GM11168 (cell line): ENCODE data around the gene PIGX.

Experiments used
- in situ Hi-C: fragments of 300-500 bp; cut with MboI; formaldehyde crosslinking; loops from one replicate; pipeline ENCODE4 v1.12.0; 2022; ENCODE audit warnings: low sequenced_read_pairs; ENCODE audit not compliant: unreplicated experiment

Gene PIGX

GRCh38 chr3:196753201-196753600 lies 41.0 kb downstream of the PIGX start:
- in situ Hi-C loops: no loop called here

DNA sequence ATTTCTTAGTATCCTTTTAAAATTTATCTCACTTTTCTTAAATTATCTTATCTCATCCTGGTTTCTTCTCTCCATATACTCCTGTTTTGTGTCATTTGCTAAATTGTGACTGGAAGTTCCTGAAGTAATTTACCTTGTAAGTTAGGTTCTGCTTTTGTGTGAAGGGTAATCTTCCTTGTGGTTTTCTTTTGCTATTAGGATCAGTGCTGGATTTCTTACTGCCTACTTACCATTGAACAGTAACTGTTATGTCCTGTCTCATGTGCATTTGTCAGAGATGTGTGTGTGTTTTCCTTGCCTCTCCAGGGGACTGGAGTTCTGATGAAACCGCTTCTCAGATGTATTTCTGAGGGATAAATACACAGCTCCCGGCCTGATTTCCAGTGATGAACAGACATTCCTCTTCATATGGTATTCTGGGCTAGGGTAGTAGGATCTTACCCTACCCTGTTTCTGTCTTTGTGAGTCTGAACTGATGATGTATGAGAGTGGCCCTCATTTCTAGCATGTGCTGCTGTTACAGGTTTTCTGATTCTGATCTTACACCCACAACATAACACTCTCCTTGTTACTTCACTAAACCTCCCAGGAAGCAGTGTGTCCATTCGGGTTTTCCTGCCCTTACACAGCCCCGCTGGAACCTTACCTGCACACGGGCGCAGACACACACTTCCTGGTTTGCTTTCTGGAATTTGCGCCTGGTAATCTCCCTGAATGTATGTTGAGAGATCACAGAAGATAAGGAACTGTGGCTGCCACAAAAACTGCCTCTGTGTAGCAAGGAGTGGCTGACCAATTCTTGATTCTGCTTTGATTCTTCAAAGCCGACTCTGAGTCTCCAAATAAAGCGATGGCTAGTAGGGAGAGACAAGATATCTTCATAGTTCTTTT lies 42.2 kb downstream of the PIGX start:
- in situ Hi-C loops: no loop called here

DNA sequence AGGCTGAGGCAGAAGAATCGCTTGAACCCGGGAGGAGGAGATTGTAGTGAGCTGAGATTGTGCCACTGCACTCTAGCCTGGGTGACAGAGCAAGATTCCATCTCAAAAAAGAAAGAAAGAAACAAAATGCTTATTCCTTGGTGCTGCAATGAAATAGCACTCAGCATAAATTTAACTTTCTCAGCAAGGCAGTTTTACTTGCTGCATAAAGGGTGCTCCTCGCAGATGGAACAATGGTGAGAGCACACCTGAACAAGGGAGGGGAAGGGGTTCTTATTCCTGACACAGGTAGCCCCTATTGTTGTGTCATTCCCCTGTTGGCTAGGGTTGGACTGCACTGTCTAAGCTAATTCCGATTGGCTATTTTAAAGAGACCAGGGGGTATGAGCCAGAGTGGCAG lies 44.6 kb downstream of the PIGX start:
- in situ Hi-C loops: no loop called here

DNA sequence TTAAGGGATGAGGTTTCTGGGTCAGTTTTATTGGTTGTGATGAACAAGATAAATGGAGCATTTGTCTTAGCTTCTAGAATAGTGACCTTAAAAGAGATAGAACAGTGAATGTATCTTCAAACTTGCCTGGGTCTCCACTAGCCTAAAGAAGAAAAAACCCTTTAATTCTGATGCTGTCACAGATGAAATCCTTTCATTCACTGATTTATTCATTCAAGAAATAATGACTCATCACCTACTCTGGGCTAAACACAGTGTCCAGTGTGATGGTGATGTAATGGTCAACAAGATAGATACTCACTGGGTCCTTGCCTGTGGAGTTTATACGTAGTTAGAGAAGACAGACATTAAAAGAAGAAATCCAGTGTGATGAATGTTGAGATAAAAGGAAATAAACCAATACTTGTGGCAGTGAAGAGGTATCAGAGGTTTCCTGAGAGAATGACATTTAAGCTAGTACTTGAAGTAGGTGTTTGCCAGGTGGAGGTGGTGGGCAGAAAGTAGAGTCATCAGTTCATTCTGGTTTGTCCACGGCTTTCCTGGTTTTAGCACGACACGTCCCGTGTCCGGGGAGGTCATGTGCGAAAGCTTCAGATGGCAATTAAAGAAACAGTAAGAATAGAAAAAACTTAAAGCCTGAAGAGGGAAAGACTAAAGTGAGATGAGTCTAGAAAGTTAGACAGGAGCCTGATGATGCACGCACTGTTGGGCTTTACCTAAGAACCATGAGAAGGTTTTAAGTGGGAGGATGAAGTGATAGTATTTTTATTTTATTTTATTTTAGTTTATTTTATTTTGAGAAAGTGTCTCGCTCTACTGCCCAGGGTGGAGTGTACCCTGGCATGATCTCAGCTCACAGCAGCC lies 45.9 kb downstream of the PIGX start:
- in situ Hi-C loops: no loop called here

DNA sequence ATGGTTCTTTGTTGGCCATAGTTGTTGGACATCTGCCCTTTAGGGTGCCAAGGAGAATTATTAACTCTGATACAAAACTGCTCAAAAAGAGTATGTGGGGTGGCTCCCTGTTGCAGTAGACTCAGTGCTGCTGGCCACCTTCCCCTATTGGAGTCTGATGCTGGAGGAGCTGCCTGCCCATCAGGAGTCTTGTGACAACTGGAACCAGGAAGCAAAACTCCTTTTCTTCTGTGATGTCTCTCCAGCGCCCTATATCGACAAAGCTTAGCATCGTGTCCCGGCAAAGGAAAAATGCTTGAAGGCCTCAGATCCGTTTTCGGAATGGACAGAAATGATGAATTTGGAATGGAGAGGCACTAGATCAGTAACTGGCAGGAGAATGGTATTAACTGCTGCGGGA lies 51.0 kb downstream of the PIGX start:
- in situ Hi-C loops: no loop called here

GRCh38 chr3:196765454-196765853 lies 53.3 kb downstream of the PIGX start:
- in situ Hi-C loops: no loop called here

DNA sequence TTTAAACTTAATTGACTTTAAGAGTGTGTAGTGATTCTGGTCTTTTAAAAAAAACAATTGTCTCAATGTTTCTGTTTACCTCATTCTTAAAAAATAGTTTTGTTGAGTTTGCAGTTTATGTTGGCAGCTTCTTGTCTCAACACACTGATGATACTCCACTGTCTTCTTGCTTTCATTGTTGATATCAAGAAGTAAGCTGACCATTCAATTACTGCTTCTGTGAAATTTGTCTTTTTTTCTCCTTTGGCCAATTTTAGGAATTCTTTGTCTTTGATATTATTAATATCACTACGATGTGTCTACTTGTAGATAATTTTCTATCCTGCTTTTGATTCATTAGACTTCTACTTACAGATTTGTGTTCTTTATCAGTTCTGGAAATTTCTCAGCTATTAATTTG lies 58.9 kb downstream of the PIGX start:
- in situ Hi-C loops: no loop called here

GRCh38 chr3:196772102-196772501 lies 59.9 kb downstream of the PIGX start:
- in situ Hi-C loops: no loop called here

- in situ Hi-C loops: no loop called here
Observed at GRCh38 chr3:196772897-196773296, 60.7 kb downstream of the PIGX start.

GRCh38 chr3:196774191-196774820 lies 62.1 kb downstream of the PIGX start:
- in situ Hi-C loops: no loop called here

DNA sequence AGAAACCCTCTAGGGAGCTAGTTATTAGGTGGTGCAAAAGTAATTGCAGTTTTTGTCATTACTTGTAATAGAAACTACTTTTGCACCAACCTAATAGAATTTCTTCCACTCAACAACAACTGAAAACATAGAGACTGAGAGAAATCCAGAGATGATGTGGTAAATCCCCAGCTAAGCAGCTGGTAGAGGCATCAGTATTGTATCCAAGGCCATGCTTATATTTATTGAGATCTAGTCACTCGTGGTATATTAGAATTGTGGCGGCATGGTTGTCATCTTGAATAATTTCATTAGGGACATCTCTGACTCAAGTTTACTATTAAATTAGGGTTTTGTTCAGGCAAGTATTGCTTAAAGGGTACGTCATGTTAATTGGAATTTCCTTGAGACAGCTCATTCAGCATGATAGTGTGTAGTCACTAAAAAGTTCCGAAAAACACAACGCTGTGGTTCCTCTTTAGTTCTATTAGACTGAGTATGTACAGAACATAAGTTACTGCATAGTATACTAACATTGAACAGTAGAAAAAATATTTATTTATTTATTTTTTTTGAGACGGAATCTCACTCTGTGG lies 62.8 kb downstream of the PIGX start:
- in situ Hi-C loops: no loop called here

- in situ Hi-C loops: no loop called here
Observed at GRCh38 chr3:196775938-196776337, 63.8 kb downstream of the PIGX start.

GRCh38 chr3:196777836-196778235 lies 65.7 kb downstream of the PIGX start:
- in situ Hi-C loops: no loop called here

DNA sequence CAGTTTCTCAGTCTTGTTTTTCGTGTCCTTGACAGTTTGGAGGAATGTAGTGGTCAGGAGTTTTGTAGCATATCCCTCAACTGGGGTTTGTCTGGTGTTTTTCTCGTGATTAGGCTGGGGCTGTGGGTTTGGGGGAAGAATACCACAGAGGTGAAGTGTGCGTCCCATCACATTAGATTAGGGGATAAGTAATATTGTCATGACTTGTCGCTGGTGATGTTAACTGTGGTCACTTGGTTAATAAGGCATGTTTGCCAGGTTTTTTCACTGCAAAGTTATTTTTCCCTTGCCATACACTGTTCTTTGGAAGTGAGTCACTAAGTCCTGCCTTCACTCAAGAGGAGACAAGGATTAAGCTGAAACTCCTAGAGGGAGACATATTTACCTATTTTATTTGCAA lies 66.6 kb downstream of the PIGX start:
- in situ Hi-C loops: no loop called here

- in situ Hi-C loops: no loop called here
Observed at GRCh38 chr3:196782511-196782910, 70.3 kb downstream of the PIGX start.
